CD4-positive, alpha-beta T cell treated with Interleukin-15 for 4 hours (primary cell): Measurements from ENCODE around the gene STAB1.

Experiments used
- DNase-seq: peaks from one replicate; pipeline ENCODE4 v3.0.0-alpha.2; 2020; ENCODE audit warnings: low spot score

STAB1 gene

DNA sequence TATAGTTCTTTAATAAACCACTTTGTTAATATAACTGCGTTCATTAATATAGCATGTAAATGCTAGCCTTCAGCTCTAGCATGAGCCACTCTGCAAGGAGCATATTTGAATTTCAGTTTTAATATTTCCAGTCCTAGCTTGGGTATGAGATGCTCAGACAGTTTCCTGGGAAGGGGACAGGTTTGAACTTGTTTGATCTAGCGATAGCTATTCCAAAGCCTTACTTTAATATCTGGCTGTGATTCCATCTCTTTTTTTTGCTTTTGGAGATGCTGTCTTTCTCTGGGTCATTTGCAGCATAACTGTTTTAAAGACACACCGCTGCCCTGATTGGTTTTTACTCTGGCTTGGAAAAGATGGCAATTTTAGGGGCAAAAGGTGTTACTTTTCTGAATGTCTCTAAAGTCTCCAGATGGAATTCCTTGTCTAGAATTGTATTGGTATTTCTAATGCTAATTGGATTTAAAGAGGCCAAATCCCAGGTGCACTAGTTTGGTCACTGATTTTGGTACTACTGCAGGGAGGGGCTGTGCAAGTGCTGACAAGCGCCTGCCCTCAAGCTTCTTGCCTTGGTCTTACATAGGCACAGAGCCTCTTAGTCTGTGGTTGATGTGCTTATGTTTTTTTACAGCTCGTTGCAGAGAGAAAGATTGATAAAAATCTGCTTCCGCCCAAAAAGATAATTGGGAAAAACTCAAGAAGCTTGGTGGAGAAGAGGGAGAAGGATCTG is 36.9 kb upstream of the STAB1 start:
- DNase-seq: no peak

DNA sequence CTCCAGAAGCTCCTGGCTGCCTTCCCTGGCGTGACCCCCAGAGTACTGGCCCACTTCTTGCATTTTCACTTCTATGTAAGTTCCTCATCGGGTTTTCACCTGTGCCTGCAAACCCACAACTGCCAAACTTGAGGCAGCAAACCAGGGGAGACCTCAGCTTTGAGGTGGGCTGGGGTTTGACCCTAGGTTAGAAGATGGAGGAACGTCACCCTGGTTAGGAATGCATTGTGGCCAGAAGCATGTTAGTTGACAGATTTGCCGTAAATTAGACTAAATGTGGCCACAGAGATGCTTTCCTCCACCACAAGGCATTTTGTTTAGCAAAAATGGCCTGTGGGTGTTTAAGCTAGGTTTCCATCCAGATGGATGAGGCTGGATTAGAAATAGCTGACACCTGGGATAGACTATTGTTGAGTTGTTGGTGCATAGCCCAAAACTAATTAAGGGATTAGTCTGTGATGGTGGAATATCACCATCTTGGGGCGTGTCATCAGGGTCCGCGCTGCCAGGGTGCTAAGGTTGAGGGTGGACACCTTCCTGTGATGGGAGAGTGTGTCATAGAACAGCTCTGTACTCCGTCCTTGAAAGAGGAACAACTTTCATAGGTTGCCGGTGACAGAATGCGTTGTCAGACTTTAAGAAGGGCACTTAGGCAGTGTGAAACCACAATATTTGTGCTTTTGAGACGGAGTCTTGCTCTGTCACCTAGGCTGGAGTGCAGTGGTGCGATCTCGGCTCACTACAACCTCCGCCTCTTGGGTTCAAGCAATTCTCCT is 36.2 kb upstream of the STAB1 start:
- no peak for DNase-seq

DNA sequence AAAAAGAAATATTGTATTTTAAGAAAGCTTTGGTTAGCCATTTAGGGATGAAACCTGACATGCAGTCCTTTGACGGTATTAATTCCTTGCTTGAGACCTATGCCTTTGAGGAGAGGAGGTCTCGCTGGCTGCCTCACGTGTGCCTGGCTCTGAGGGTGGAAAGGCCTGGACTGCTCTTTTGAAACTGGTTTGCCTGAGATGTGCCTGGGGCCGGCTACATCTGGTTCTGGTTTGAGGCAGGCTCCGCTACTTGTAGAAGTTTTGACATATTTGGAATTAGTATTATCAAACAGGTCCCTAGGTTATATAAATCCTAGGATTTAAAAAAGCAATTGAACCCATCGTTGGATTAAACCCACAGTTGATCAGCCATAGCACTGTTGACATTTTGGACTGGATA is 33.3 kb upstream of the STAB1 start:
- DNase-seq: no peak

DNA sequence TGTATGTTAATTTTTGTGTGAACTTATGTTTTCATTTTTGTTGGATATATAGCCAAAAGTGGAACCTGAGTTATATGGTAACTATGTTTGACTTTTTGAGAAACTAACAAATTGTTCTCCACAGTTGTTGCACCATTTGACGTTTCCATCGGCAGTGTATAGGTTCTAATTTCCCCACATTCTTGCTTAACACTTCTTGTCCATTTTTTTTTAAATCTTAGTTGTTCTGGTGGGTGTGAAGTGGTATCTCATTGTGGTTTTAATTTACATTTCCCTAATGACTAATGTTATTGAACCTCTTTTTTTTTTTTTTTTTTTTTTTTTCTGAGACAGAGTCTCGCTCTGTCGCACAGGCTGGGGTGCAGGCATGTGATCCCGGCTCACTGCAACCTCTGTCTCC is 31.7 kb upstream of the STAB1 start:
- no peak for DNase-seq

DNA sequence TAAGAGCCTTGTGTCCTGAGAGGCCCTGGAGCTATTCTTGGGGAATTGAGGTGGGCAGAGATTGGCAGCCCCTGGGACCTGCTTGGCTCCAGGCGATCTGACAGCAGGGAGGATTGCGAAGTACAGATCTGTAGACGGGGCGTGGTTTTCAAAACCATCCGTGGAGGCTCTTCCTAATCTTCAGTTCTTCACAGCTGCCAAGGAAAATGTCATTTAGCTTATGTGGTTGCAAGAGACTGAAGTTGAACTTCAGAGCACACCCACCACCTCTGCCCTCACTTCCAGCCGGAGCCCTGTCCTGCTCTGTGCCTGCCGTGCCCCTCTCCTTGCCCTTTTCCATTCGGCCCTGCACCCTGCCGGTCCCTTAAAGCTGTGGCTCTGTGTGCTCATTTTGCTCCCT is 26.8 kb upstream of the STAB1 start:
- no peak for DNase-seq

DNA sequence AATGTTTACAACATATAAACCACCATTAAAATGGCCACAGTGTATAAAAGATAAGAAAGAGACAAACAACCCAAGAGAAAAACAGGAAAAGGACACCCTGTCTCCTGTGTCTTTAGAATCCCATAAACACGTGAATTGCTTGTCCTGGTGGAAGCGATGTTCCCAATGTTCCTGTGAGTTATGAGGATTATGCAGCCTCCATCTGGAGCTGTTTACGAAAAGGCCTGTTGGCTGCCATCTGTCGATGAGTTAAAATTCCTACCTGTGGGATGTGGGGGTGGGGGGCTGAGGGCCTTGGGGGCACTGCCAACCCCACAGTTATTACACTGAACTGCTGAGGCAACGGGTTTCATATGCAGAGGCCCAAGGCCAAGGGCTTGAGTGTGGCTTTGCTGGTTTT is 26.1 kb upstream of the STAB1 start:
- DNase-seq: no peak

DNA sequence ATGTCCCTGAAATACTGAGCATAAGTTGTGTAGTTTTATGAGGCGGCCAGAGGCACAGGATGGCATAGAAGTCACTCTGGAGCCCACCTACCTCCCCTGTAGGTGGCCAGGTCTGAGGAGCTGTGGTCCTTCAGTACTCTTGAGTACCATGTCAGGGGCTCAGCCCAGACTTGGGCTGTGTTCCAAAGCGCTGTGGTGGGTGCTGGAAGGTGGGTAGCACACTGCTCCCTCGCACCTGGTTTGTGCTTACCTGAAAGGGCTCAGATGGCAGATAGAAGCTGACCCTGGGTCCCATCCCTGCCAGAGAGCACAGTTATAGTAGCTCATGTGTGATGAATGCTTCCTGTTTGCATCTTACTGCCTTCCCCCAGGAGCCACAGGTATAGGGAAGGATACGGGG is 24.2 kb upstream of the STAB1 start:
- DNase-seq: no peak

DNA sequence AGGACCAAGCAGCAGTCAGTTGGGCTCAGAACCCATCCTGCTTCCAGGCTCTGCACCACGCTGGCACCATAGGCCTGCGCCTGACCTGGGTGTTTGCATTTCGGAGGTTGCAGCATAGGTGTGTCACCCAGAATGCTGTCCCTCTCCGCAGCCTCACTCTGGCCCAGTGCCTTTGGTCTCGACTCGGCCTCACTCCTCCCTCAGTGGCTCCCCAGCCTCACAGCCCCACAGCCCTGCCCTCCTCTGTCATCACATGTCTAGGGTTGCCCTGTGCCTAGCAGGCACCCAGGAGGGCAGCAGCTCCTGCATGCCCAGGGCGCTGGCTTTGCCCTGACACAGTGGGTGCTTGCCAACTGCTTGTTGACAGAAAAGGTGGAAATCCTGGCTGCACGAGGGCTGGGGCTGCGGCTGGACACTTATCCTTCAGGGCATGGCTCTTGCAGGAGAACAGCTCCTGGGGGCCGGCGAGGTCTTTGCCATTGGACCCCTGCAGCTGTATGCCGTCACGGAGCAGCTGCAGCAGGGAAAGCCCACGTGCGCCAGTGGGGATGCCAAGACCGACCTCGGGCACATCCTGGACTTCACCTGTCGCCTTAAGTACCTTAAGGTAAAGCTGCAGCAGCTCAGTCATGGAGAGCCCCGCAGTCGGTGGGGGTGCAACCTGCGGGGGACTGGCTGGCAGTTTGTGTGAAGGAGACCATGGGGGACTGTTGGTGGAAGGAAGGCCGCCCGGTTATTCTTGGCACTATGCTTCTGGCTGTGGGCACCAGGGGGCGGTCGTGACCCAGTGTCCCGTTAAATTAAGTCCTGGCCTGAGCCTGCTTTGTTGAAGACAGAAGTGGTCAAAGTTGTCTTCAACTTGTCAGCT is 23.5 kb upstream of the STAB1 start:
- no peak for DNase-seq

DNA sequence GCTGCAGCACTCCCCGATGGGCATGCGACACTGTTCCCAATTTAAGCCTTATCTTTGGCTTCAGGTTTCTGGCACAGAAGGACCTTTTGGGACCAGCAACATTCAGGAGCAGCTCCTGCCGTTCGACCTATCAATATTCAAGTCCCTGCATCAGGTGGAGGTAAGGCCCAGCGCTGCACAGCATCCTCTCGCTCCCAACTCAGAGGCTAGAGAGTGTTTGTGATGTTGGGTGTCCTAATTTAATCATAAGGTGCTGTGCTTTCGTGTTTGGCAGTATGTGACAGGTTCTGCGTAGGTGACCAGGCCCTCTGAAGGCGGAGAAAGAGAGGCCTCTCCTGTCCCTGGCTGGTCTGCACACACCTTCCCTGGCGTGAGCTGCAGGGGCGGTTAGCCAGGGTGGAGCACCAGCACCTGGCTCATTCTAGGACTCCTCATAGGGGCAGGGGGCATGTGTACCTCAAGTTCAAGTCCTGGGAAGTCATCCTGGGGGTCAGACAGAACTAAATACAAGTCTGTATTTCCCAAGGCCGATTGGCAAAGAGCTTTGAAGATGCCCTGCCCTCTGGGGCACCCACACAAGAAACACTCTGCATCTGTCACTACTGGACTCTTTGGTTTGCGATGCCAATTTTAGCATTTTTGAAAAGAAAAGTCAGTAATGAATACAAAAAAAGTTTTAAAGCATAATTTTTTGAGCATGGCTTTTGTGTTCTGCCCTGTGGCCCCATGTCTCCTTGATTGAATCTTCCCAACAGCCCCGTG is 22.7 kb upstream of the STAB1 start:
- DNase-seq: no peak

DNA sequence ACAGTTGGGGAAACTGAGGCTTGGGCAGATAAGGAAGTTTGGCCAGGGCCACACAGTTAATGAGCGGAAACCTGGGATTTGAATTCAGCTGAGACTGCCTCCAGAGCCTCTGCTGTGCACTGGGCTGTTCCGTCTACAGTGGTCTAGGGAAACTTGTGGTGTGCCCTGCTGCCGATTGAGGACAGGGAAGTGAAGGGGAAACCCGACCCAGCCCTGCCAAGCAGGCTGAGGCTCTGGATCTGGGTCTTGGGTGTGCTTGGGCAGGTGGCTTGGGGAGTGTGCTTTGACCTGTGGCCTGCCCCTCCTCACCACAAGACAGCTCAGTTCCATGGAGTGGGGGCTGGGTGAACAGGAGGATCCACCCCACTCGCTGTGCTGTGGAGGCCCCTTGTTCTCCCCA is 22.1 kb upstream of the STAB1 start:
- no peak for DNase-seq

DNA sequence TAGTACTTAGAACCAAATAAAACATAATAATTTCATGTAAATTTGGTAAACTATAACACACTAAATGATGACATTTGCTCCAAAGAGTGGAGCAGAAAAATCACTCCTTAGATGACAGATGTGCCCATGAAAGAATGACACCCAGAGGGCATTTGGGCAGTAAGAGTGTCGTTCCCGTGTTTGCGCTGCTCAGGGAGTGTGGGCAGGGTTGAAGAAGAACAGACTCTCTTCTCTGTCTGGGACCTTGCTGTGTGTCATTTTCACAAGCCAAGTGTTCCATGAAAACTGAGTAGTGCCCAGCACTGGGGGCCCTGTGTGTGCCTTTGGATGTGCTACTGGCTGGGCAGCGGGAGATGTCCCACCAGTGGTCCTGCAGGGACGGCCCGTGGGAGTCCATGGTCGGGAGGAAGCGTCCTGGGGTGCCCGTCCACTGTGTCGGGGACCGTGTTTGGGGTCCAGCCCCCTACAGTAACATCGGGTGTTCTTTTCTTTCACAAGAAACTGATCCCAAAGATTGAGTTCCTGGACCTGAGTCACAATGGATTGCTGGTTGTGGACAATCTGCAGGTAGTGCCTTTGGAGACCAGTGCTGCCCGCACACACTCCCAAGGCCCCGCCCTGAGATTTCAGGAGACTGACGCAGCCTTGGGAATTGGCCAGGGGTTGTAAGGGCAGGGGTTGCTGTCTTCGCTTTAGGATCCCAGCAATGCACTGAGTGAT is 17.9 kb upstream of the STAB1 start:
- DNase-seq: no peak

DNA sequence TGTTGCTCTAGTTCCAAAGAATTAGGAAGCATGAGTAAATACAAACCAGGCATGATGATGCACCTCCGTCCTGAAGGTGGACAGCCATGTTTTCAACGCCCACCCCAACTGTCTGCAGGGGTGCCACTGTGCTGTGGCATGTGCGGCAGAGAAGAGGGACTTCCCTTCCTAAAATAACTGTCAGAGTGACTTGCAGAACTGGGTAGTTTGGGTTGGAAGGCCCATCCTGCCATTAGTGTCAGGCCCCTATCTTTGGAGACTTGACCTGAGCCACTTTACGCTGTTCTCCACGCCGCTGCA is 17.4 kb upstream of the STAB1 start:
- no peak for DNase-seq

DNA sequence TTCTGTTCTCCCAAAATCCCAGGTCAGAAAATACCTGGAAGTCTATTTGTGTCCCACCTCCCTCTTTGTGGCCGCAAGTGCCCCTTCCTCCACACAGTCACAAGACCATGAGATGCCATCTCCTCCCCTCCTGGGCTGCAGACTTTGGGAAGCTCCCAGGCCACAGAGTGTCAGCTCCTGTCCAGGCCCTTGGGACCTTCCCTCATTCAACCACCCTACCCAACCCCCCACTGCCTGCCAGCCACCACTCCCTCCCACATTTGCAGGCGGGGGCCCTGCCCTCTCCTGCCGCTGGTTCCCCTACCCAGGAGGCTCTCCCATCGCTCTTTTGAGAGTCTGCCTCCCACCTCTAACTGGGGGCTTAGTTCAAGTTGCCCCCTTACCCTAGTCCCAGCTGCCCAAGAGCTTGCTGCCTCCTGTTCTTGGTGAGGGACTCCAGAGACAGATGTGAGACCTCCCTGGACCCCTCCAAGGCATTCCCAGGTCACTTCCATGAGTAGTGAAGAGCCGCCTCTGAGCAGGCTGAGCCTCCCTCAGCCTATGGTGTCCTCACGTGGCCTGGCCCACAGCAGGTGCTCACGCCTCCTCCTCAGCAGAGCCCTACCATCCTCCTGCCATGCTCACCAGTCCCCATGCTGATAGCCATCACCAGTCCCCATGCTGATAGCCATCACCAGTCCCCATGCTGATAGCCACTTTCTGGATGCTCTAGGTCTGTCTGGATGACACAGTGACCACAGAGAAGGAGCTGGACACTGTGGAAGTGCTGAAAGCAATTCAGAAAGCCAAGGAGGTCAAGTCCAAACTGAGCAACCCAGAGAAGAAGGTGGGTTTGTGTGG is 15.9 kb upstream of the STAB1 start:
- no peak for DNase-seq

DNA sequence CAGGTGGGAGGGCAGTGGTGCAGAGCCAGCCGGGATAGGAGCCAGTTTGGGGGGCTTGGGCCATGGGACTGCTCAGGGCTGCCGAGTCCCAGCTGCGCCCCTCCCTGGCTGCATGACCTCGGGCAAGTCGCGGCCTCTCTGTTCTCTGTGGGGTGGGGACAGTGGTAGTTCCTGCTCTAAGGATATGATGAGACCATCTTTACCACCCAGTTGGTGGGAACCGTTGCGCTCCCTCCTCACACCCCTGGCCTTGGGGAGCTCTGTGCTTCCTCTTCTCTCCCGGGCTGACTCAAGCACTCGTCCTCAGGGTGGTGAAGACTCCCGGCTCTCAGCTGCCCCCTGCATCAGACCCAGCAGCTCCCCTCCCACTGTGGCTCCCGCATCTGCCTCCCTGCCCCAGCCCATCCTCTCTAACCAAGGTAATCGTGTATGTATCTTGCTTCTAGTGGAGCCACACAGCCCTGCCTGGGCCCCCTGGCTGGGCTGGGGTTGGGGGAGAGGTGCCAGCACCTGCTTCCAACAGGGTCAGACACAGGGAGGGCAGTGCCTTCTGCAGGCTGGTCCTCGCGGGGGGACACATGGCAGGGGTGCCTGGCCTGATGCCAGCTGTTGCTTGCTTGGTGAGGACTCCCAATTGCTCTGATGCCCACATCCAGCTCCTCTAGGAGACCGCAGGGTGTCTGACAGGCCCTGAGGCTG is 15.1 kb upstream of the STAB1 start:
- no peak for DNase-seq

DNA sequence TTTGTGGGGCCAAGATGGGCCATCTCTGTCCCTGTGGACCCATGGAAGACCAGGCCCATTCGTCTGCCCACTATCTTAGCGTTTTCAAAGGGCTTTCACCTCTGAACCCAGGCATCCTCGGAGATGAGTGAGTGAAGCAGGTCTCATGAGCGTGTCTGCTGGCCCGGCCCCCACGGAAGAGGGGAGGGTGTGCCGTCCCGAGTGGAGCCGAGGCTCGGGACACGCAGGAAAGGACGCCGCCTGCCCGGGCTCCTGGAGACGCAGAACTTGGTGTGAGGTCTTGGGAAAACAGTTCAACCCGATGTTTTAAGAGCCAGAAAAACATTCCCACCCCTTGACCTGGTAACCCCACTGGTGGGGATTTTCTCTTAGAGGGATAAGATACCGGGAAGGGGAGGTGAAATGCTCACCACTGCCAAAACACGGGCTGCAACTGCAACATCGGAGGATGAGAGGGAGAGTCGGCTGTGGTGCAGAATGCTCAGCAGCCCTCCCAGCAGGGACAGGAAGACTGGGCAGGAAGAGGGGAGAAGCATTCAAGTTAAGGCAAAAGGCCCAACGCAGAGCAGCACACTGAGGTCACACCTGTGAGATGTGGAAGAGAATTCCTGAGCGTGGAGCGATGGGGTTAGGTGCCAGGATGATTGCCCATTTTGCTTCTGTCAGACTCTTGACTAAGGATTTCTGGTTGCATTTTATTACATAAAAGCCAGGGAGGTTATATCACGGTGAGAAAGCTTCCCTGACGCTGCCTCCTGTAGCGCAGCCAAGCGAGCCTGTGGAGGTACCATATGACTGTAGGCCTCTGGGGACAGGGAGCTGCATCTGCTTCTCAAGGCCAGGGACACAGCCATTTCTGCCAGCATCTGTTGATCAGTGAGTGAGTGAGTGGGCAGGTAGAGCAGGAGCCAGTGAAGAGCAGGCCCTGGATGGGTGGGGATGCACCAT is 14.1 kb upstream of the STAB1 start:
- no peak for DNase-seq

DNA sequence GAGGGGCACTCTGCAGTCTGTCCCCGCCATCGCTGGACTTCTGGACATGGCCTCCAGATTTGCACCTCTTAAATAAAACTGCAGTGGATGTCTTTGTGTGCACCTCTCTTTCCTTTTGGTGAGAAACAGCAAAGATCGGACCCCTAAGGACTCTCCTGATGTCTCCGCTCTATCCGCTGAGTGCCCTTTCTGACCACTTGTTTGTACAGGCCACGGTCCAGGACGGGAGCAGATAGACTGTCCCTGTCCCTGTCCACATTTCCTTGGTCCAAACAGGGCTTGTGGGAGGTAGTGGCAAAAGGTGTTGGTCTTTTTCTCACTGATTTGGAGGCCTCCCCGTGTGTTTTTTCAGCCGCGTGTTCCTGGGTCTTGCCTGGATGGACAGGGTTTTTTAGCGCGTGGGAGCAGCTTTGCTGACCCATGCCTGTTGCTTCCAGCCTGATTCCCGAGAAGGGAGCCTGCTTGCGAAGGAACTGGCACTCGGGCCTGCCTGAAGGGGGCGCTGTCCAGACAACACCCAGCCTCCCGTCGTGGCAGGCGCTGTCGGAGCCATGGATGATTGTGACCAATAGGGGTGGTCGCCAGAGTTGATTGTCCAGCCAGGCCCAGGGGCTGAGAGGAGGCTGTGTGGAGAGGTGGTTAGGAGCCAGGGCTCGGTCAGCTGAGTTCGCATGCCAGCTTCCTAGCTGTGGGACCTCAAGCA is 13.2 kb upstream of the STAB1 start:
- no peak for DNase-seq

DNA sequence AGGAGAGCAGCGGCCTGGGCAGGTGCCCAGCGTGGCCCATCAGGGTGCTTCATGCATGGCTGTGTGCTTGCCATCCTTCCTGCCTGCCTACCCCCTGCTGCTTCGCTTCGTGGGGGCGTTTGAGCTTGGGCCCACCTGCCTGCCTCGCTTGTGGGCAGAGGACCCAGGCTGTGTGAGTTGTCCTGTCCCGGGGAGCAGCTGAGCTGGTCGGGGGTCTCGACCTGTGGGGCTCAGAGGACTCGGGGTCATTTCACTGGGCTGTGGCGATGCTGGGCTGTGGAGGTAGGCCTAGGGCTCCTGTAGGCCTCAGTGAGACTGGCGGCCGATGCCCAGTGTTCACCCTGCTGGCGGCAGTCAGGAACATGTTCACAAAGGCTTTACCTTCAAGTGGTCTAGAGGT is 12.1 kb upstream of the STAB1 start:
- no peak for DNase-seq
